ENCODE data around the gene DYNC1I1.

- TF ChIP-seq CTCF (conservative IDR thresholded peaks at IDR 0.05) (no peak), ZFX (IDR thresholded peaks at IDR 0.05) (no peak)
Observed at GRCh38 chr7:95788258-95788657, 15.9 kb downstream of the DYNC1I1 start.
